Neural cell (in vitro differentiated cells): ENCODE measurements around the gene FBXL2.

ENCODE experiments used
- CTCF ChIP-seq: fragments of 450-650 bp; IDR thresholded peaks from 2 replicates; pipeline ENCODE4 v1.5.1; 2014; ENCODE audit warnings: antibody characterized with exemption, mild to moderate bottlenecking, moderate library complexity; ENCODE audit not compliant: poor library complexity, severe bottlenecking
- RAD21 ChIP-seq: fragments of 450-650 bp; conservative IDR thresholded peaks from 2 replicates; pipeline ENCODE4 v1.6.1; 2014; ENCODE audit warnings: antibody characterized with exemption, mild to moderate bottlenecking, moderate library complexity
- REST ChIP-seq: IDR thresholded peaks from 2 replicates; pipeline ENCODE4 v1.6.1; 2012; ENCODE audit warnings: borderline replicate concordance

GRCh38 chr3:33256249-33256648 is 21.0 kb upstream of the FBXL2 start:
- TF ChIP-seq CTCF (no peak), RAD21 (no peak), REST (no peak)
